NCI-H460 (cell line): ENCODE measurements around the gene ATP2B2. TPM values are rescaled to one million over a fixed set of nuclear protein-coding genes. Genes with fewer than 3 reads are reported as not detected.

ENCODE experiments used
- DNase-seq: peaks from one replicate; pipeline ENCODE4 v3.0.0-alpha.2; 2016; ENCODE audit warnings: low read depth; ENCODE audit errors: extremely low read depth
- total RNA-seq: library from RNA; depleted of rRNA; stranded (reverse); fragments of >200 nt; shearing (Covaris generic); gene quantifications from 2 replicates; pipeline ENCODE4 v1.2.3, GENCODE V29; 2014

Gene ATP2B2
- total RNA-seq, 1 experiment from 2014 or later: not detected

- no peak for DNase-seq
Measured at GRCh38 chr3:10531031-10531430, 25.6 kb upstream of the ATP2B2 start.

GRCh38 chr3:10530241-10530640 is 24.9 kb upstream of the ATP2B2 start:
- no peak for DNase-seq

- DNase-seq: no peak
Measured at GRCh38 chr3:10529809-10530208, 24.4 kb upstream of the ATP2B2 start.

- DNase-seq: no peak
Measured at GRCh38 chr3:10528046-10528445, 22.7 kb upstream of the ATP2B2 start.

- DNase-seq: no peak
Measured at GRCh38 chr3:10527295-10528001, 22.1 kb upstream of the ATP2B2 start.

DNA sequence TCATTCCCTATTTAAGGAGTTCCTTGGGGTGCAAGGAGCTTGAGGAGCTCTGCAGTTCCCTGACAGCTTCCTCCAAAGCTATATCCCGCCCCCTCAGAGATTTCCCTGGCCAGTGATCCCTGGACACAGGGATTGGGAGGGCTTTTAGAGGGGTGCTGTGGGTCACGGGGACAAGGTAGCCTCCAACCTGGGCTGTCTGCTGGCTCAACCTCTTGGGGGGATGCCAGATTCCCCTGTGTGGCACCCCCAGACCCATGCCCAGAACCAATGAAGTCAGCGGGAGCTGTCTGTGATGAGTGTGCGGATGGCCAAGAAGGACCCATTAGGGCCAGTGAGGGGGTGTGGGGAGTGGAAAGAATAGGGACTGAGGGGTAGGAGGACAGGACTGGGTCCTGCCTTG is 21.0 kb upstream of the ATP2B2 start:
- DNase-seq: no peak

GRCh38 chr3:10524799-10525301 is 19.5 kb upstream of the ATP2B2 start:
- no peak for DNase-seq

DNA sequence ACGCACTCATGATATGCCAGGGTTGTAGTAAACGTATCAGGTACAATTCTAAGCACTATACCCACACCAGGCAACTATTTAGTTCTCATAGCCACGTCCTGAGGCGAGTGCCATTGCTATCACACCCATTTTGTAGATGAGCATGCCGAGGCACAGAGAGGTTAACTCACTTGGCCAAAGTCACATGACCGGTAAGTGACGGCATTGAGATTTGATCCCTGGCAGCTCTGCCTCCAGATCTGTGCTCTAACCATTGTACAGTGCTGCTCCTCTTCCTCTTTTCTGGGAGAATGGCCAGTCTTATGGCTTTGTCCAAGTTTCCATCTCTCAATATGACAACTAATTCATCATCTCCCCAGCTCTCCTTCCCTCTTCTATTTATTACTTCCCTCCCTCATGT is 18.9 kb upstream of the ATP2B2 start:
- no peak for DNase-seq

DNA sequence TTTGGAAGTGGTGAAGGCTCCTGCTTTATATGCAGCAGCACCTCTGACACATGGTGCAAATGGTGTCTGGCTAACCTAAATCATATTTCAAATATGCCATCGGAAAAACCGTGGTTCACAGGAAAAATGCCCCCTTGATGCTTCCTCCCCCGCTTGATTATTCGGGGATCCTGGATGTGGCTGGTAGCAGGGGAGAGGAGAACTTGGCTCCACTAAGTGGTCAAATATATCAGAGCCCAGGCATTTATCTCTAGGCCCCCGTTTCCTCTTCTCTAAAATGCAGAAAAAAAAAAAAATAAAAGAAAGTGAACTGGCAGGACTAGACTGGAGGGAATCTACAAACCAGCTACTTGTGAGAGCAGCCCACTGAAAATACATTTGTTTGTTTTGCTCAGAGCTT is 18.2 kb upstream of the ATP2B2 start:
- DNase-seq: no peak

DNA sequence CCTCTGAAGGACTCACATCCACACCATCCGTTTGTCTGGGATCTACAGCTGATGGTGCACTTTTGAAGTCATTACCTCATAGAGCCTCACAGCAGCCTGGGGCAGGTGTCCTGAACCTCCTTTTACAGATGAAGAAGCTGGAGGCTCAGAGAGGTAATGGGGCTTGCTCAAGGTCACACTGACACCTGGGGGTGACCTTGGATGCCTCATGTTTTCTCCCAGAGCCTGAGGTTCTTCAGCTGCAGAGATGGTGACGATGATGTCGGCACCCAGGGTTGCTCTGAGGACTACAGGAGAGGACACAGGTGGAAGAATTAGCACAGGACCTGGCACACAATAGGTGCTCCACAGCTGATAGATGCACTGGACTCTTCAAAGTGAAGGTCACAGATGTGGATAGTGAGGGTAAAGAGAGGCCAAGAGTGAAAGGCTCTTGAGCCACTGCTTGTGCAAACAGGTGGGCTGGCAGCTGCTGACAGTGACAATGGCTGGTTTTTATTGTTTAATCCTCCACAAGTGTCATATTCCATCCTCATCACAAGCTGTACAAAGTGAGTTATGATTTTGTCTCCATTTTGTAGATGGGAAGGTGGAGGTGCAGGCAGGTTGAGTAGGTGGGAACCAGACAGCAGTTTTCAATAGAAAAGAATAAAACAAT is 17.4 kb upstream of the ATP2B2 start:
- no peak for DNase-seq

DNA sequence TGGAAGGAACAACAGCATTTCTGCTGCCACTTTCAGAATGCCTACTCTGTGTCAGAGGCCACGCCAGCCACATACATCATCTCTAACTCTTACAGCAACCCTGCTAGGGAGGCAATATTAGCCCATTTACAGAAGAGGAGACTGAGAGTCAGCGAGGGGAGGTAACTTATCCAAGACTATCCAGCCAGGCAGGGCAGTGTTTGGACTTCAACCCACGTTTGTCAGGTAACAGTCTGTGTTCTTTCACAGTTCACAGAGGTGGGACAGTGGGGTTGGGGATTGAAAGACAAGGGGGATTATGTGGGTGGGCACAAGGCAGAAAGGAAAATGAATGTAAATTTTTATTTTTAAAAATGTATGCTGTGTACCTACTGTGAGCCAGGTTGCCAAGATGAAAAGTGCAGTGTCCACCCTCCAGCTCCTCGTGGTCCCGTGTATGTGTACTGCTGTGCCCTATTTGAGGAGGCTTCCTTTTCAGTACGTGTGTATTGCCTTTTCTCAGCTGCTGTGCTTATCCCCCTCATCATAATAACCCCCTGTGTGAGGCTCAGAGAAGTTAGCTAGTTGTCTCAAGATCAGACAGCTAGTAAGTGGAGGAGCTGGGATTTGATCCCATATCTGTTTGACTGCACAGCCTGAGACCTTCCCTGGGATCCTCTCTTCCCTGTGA is 16.5 kb upstream of the ATP2B2 start:
- no peak for DNase-seq

DNA sequence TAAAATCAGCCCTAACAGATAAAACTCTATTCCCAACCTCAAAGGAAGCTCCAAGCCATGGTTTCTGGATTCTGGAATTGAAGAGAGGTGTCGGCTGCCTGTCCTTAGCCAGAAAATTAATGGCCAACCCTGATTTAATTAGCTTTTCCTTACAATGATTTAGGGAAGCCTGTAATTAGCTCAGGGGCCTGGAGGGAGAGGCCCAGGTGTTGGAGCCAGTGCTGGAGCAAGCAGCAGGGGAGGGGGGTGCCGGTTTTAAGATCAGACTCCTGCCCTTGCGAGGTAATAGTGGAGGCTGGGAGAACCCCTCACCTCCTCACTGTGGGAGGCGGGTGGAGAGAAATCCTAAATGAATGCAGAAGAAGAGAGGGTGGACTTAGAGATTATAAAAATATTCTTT is 14.7 kb upstream of the ATP2B2 start:
- no peak for DNase-seq

DNA sequence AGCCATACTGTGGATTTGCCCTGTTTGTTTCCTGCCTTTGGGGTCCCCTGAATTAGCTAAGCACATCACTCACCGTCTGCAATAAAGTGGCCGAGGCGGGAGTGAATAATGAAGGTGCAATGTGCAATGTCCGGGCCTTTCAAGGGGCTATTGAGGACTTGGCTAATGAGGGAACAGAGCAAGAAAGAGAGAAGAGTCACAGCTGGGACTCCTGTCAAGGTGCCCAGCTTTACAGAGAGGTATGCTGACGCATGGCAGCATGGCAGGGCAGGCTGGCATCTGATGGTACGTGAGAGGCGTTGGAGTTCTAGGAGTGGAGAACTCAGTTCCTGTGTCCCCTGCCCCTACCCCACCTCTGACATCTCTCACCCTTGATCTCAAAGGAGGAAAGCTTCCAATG is 13.8 kb upstream of the ATP2B2 start:
- DNase-seq: no peak

DNA sequence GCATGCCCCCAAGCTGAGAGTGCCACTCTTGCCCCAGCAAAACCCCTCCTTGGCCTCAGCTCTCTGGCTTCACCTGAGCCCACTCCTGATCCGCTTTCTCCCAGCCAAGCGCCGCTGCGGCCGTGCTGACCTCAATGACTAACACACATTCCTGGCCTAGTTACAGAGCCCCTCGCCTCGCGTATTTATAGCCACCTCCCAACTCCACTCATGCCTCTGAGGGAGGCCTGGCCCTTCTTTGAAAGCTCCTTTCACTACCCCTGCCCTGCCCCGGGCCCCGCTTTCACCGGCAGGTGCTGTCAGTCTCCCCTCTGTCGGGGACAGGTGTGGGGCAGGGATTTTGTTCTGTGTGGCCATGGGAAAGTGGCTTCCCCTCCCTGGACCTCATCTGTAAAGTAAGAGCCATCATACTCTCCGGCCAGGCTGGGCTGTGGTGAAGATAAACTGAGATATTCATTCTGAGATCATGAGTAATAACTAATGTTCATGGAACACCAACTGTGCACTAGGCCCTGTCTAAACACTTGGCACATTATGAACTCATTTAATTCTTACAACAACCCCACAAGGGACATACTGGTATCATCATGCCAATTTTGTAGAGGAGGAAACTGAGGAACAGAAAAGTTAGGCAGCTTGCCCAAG is 13.2 kb upstream of the ATP2B2 start:
- DNase-seq: no peak

- no peak for DNase-seq
Measured at GRCh38 chr3:10517627-10518026, 12.2 kb upstream of the ATP2B2 start.

GRCh38 chr3:10516544-10517452 is 11.4 kb upstream of the ATP2B2 start:
- DNase-seq: no peak

DNA sequence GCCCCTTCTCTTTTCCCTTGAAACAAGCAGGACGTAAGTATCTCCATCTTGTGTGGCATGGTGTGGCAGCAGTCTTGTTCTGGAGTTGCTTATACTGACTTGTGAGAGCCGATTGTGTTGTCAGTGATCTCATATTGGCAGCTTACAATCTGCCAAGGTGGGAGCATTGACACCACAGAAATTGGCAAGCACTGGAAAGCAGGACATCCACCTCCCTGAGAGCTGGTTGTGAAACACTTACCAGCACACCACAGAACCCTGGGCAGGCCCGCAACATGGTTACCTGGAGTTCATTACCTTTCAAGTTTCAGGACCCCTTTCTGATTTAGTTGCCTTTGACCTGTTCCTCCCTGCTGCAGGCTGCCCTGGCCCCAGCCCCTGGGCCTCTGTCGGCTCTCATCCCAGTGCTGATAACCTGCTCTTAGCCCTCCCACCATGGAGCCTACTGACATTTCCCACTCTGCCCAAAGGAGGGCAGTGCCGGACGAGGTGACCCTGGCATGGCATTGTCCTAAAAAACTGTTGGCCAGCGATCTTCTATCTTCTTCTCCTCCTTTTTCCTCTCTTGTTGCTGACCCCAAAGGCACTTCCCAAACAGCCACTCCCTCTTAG is 10.6 kb upstream of the ATP2B2 start:
- DNase-seq: no peak

DNA sequence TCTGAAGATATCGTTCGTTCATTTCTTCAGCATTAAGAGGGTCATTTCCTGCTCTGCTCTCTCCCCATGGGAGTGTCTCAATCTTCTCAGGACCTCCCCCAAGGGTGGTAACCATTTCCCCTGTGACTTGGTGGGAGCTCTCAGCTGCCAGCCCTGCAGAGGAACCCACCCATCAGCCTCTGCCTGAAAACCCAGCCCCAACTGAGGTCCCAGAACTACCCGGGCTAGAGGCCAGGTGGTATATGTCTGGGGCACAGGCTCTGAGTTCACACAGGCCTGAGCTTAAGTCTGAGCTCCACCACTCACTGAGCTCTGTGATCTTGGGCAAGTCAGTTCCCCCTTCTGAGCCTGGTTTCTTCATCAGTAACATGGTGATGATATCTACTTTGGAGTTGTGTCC is 10.0 kb upstream of the ATP2B2 start:
- no peak for DNase-seq

- no peak for DNase-seq
Measured at GRCh38 chr3:10514407-10515069, 9.2 kb upstream of the ATP2B2 start.
